Measurements from ENCODE around the gene HPS1.

The HPS1 gene

DNA sequence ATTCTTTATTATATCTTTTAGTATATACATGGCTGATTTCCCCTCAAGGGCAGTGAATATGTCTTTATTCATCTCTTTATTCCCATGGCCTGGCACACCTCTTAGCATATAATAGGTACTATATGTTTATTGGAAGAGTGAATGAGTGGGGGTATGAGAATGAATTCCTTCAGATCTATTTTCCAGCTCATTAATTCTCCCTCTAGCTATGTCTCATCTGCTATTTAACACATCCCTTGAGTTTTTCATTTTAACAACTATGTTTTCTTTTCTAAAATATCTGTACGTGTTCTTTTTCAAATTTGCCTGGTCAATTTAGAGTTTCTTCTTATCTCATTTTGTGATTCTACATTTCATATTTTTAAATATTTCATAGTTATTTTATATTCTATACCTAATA is 14.4 kb downstream of the HPS1 start:
- no peak for DNase-seq (ENCODE audit: low spot score)

DNA sequence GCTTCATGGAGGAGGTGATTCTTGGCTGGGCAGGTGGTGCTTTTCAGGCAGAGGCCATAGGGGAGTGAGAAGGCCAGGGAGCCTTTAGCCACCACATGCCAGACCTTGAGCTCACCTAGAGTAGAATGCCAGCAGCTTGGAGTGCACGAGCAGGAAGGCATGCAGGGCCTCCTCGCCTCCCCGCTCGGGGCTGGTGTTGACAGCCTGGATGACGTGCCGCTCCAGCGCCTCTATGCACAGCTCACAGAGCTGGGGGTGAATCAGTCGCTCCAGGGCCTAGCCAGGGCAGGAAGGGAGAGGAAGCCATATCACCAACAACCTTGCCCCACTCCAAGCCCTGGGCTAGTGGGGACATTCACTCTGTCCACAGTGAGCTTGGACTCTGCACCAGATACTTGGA is 15.7 kb downstream of the HPS1 start:
- no peak for DNase-seq (ENCODE audit: low spot score)

DNA sequence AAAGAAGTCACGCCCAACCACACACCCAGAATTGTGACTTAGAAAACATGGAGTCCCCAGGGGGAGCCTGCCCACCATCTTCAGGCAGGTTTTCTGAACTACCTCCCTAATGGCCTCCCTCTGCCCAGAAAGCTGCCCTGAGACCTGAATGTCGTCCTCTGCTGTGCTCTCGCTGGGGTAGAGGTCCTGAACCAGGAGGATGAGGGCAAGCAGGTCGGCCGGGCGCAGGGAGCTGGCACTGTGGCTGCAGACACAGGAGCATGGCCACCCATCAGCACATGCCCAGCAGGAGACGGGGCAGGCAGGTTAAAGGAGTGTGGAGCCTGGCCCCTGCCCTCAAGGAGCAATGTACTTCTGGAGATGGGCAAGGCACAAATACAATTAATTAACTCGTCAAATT is 16.3 kb downstream of the HPS1 start:
- no peak for DNase-seq (ENCODE audit: low spot score)

DNA sequence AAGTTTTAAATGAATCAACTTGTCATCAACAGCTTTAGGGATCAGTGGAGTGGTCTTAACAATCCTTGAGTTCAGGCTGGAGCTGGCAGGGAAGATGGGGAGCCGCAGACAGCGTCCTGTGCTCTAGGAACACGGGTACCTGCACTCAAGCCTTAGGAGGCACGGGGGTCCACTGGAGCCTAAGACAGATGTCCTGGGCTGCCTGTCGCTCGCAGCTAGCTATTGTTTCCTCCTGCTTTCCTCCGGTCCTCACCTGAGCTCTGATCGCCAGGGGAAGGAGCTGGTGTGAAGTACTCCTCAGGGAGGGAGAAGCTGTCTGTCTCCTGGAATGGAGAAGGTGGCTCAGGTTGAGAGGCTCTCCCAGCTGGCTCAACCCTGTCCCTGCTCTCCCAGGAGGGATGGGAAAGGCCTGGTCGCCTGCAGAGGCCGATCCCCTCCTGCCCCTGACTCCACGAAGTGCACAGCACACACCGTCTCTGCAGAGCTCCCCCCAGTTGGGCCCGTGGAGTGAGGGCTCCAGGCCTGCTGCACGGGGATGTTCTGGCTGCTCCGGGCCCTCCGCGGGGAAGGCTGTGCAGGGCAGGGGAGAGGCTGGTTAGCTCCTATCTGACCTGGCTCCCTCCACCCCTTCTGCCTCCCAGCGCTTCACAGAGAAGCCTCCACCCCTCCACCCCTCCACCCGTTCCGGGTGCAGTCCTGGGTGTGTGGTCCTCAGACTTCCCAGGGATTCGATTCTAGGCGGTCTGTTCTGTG is 17.2 kb downstream of the HPS1 start:
- no peak for DNase-seq (ENCODE audit: low spot score)

DNA sequence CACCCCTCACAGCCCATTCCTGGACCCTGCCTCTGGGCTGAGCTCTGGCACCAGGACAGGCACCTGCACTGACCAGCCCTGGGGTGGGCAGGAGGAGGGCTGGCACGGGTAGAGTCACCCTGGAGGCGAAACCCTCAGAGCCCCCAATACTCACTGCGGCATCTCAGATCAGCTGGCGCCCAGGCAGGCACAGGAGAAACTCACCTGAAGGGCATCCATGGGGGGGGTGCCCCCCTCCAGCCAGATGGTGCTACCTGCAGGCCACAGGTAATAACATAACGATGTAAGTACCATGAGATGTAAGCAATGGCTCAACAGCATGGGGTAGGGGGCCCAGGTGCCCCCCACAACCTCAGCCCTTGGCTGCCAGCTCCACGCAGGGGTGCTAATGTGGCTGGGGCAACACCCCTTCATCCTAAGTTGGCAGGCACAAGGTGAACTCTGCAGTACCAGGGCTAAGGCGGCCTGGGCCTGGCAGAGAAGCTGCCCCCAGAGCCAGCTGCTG is 19.7 kb downstream of the HPS1 start:
- no peak for DNase-seq (ENCODE audit: low spot score)

DNA sequence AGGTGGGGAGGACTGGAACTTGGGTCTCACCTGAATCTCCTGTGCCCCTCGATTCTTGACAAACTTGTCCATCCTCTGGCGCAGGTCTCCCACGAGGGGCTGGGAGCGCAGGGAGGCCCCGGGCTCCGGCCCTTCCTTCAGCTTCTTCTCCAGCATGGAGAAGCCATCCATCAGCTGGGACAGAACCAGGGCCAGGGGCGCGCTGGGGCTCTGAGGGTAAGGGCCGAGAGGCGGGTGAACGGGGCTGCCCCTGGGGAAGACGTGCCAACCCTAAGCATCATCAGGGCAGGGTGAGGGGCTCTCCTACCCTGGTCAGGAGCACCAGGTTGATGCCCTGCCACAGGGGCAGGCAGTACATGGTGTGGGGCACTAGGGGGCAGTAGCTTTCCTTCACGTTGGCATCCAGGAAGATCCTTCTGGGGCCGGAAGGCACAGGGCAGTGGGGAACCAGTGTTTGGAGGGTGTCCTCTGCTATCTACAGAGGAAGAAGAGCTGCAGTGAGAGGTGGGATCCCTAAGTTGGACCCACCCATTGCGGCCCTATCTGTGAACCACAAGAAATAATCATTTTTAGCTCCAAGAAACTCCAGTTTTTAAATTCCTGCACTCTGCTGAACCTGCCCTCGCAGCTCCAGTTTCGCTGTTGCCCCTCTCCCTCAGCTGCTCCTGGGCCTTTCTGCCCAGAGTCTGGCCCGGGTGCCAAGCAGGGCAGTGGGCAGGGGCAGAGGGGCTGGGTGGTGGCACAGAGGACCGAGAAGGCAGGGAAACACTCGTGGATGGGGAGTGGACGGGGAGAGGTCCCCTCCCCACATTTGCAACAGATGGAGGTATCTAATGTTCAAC is 21.0 kb downstream of the HPS1 start:
- DNase-seq (ENCODE audit: low spot score): peak; percentile 83

DNA sequence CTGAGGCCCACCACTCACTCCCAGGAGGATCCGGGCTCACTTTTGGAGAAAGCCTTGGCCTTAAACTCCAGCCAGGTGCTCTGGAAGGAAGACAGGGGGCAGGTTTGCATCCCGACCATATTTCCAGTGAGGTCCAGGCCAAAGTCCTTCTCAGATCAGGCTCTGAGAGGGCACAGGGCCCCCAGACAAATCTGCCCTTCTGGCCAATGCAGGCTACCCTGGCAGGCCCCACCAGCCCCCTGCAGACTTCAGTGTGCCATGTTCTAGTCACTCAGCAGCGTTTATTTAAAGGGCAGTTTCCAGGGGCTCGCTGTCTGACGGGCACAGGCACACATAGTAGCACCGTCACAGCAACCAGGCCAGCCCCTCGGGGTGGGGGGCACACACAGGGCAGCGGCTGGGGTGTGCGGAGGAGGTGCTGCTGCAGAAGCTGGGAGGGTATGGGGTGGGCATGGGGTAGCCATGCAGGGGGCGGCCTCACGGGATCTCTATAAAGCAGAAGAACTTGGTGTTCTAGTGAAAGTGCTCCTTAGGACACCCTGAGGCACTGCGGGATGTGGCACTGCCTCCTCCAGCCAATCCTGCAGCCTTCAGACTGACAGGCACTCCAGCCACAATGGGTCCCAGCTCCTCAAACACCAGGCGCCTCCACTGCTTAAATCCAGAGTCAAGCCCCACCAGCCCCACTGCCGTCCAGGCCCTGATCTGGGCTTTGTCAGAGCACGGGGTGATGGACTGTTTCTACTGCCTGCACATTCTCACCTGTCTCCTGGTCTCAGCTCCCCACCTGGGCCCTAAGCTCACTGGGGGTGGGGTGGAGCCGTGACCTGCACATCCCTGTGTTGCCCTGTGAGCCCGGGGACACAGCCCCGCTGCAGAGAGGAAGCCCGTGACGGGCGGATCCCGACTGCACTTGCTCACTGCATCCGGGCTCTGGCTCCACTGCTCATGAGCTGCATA is 22.2 kb downstream of the HPS1 start:
- DNase-seq (ENCODE audit: low spot score): no peak

DNA sequence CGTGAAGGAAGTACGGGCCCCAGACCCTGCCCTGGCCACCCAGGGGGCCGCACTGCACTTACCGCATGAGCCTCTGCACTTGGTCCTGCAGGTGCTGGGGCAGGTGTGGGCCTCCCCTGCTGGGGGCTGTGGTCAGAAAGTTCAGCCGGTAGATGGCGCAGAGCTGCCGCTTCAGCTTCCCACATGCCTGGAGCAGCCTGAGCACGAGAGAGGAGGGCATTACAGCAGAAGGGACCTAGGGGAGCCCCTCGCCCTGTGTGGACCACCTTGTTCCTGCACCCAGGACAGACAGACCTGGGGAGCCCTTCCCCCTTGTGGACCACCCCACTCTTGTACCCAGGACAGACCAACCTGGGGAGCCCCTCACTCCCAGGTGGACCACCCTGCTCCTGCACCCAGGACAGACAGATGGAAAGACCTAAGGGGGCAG is 23.0 kb downstream of the HPS1 start:
- no peak for DNase-seq (ENCODE audit: low spot score)

DNA sequence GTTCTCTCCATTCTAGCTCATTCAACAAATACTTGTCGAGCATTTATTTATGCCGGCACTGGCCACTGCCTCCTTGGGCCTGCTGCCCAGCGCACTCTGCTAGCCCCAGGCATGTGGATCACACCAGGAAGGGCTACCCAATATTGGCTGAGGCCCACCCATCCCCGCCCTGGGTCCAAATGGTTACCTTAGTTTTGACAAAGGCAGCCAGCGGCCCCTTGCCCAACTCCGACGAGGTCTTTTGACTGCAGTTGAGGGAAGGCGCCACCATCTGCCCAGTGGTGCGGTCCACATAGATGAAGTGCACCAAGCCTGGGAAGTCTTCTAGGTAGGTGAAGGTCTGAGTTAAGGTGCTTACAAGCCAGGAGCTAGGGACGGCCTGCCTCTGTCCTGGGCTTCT is 24.6 kb downstream of the HPS1 start:
- DNase-seq (ENCODE audit: low spot score): no peak

DNA sequence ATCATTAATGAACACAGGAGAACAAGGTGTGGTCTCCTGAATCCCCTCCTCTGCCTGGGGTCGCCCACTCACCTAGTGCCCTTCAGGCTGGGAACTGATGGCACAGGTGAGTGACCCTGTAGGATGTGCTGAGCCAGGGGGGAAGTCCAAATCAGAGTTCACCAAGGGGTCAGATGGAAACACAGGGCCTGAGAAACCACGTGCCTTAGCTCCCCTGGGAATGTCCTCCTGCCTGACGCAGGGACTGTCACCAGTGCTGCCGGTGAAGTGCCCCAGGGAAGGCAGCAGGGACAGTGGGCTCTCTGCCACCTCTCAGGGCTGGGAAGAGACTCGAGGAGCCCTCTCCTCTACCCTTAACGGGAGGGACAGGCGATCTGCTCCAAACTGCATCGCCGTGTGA is 25.9 kb downstream of the HPS1 start:
- no peak for DNase-seq (ENCODE audit: low spot score)

DNA sequence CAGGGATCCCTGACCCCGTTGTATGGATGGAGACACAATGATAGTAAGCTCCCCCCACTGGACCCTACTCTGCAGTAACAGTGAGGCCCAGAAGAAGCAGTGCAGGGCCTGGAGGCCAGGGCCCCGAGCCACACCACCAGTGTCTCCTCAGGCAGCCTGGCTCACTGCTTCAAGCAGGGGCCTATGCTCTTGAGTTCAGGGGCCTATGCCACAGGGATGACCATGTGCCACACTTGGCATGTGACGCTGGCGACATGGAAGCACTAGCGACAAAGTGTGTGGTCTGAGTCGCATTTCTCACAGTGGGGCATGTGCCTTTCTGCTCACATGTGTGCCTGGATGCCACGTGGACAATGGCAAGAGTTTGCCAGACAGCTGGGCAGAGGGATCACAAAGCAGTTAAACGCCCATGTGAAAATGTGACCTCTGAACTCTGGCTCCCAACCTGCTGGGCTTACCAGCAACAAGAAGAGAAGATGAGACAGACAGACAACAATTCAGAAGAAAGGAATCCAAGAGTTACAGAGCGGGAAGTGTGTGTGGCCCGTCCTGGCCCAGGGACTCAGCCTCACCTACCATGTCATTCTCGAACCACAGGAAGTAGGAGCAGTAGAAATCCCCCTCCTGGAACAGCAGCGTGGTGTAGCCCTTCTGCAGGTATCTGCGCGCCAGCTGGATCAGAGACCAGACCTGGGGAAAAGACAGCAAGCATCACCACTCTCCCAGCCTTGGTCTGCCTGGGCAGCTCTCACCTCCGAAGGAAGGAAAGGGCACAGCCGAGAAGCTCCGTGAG is 27.1 kb downstream of the HPS1 start:
- DNase-seq (ENCODE audit: low spot score): no peak

DNA sequence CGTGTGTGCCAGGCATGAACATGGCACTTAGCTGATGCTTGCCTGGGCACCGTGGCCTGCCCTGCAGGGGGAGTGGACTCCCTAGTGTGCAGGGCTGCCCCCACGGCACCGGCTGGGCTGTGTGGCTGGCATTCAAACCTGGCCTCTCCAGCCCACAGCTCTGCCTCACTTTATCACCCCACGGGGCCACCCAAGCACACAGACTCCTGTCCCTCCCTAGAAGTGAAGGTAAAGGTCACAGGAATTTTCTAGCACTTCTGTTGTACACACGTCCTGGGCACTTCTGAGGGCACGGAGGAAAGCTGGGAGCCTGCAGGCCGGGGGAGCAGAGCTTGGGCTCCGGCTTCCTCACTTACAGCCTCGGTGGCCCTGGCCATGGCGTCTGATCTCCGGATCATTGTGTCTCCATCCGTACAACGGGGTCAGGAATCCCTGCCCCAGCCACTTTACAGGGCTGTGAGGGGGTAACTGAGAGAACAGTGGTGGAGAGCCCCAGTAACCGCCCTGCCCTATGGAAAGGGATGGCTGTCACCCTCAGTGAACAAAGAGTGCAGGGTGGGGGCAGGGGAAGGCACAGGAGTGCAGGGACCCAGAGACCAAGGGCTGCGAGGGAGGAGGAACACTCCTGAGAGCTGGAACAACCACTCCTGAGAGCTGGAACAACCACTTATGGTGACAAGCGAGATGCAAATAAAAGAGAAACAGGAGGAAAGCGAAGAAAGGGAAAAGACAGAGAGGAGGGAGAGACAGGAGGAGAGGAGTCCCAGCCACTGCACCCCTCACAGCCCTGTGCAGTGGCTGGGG is 27.9 kb downstream of the HPS1 start:
- no peak for DNase-seq (ENCODE audit: low spot score)

DNA sequence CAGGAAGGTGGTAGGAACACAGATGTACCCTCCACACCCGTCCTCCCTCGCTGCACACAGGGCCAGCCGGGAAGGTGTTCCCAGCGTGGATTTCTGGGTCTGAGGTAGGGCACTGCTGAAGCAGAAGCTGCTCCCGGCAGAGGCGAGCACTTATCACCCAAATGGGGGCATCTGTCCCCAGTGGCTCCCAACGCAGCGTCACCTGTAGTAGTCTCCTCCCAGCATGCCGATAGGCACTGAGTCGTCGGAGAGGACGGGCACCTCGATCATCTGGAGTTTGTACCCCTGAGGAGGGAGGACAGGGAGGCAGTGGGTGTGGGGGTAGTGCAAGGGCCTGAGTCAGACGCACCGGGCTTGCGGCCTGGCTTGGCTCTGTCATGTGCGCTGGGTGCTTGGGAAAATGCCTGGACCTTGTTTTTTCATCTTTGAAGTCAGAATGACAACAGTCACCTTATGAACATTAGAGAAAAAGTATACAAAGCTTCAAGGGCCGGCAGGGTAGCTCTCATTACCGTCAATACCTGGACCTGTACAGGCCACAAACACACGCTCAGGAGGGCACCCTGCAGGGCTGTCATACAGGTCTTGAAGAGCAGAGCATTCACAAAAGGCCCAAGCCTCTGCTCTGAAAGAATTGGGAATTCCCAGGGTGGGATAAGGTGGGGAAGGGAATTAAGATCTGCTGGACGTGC is 28.6 kb downstream of the HPS1 start:
- DNase-seq (ENCODE audit: low spot score): no peak

DNA sequence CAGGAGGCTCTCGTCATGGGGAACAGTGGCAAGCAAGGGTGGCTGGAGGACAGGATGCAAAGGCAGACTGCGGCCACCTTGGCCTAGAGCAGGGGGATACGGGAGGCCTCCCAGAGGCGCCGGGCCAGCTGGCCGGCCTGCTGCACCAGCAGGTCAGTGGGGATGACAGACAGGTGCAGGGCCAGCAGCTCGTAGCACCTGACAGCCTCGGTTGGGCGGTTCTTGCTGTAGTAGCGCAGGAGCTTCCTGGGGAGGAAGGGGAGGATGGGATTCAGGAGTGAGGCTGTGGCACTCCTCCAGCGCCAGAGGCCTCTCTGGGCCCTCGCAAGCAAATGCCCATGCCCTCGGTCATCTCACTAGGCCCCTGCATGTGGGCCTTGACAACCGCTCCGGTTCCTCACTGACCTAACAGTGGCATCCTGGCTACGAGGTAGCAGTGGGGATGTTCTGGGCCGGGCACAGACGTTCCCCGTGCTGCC is 29.2 kb downstream of the HPS1 start:
- DNase-seq (ENCODE audit: low spot score): no peak

DNA sequence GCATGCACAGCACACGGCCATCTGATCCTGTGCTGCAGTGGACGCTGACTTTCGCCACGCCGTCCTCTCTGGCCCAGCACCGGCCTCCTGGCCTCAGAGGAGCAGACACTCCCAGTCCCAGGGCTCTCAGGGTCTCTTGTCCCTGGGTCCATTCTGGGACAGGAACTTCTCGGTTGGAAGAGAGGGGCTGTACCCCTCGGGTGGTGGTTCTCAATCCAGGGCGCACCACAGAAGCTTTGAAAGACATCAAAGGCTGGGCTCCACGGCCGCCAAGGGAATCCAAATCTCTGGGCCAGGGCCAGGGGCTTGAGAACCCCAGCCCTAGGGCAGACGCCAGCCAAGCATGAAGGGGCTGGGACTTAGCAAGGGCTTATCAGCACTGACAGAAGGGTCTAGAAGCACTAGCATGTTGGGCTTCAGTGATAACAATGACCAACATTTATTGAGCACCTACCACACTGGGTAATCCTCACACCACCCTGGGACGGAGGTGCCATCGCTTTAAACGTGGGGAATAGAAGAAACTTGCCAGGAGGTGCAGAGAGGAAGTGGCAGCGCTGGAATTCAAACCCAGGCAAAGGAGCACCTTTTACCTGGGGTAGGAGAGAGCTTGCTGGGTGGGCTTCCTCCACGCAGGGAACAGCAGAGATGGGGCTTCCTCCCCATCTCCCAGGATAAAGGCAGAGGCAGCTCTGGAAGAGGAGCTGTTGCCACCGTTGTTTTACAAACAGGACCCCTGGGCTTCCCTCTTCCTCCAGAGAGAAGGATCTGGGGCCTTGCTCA is 29.9 kb downstream of the HPS1 start:
- peak; percentile 68 for DNase-seq (ENCODE audit: low spot score)

DNA sequence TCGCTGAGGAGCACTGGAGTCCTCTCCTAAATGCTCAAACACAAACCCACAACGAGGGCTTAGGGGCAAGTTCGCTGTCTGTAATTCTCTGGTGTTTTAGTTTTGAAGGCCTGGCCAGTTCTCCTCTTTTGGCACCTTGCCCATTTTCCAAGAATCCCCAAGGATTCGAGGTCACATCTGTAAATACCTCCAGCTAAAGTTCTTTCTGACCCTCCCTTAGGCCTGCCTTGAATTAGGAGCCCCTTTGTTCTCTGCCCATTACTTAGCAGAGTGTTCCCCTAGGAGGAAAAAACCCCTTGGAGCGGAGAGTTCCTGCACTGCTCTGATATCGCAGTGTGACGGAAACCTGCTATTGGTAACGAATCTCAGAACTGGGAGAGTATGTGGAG is 31.0 kb downstream of the HPS1 start:
- no peak for DNase-seq (ENCODE audit: low spot score)

DNA sequence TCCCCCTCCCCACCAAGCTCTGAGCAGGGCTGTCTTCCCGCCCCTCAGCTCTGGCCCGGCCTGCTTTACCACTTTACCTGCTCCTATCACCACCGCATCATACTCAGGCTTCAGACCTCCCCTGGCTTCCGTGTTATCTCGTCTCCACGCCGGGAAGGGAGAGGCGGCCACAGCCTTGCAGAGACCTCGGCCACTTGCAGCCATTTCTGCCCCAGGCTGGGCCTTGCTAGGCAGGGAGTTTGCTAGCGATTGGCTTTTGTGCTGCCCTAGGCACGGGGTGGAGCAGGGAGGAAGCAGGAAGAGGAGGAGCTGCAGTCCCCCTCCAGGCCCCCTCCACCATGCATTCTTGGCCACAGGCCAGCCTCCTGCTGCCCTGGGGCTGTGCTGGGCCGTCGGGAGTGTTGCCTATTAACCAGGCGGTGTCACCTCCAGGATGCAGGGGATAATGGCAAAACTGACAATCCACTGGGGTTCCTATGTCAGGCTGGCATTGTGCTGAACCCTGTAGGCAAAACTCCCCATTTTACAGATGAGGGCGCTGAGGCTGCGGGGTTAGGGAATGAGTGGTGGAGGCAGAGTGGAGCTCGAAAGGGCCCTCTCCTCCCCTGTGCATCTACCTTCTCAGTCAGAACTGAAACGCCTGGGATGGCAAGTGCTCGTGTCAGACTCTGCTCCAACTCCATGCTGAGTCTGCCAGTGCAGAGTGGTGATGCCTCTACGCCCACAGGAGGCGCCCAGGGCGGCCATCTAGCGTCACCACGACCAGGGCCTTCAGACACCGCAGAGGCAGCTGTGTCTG is 31.6 kb downstream of the HPS1 start, which contains the start of gene PYROXD2:
Gene PYROXD2 (minus strand): TSS at position 251 of the 799 bp plus-strand sequence. CDS start 47 bp downstream, at position 204.
- peak; percentile 83 for DNase-seq (ENCODE audit: low spot score)

DNA sequence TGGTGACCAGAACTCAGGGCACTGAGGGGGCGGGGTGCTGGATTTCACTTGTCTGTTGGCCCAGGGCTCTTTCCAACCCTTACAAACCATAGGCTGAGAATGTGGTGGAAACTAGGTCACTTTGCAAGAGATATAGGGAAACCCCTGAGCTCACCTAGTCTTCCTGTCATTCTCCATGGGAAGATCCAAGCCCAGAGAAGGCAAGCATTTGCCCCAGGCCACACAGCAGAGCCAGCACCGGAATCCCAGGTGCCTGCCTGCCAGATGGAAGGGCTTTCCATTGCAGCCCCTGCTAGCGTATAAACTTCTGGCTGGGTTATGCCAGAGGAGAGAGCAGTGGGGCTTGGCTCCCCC is 32.2 kb downstream of the HPS1 start:
- no peak for DNase-seq (ENCODE audit: low spot score)

All from hematopoietic multipotent progenitor cell treated with erythropoietin and hydrocortisone succinate and interleukin-3 and kit ligand, for 15 days (in vitro differentiated cells).